Astrocyte (in vitro differentiated cells and primary cell): ENCODE data around the gene DHRS7B.

Source experiments
- EZH2 ChIP-seq: IDR thresholded peaks from 2 replicates; pipeline ENCODE4 v1.6.1; 2012; ENCODE audit warnings: mild to moderate bottlenecking, low read length, inconsistent platforms; ENCODE audit not compliant: insufficient read depth
- TF ChIP-seq, protein P1 (sequence below): IDR thresholded peaks from 2 replicates; pipeline ENCODE4 v1.5.1; 2011; ENCODE audit warnings: low read depth, mild to moderate bottlenecking, inconsistent platforms, low read length, moderate library complexity; ENCODE audit not compliant: insufficient read depth

DNA sequence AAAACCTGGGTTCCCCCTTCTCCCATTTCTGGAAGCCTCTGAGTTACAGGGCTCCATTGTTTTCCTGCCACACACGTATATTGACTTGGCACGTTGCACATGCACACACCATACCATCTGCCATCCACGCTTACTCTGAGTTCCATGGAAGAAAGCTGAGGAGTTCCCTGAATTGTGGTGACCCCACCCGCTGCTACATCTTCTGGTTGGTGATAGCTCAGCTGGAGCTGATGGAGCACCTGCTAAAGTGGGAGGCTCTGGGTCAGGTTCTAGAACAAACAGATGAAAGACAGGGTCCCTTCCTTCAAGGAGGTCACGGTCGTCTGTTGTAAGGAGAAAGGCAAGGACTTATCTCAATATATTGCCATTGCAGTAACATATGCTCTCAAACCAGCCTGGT lies 46.1 kb downstream of the DHRS7B start:
- TF ChIP-seq EZH2, result no peak
- TF ChIP-seq, protein P1, sequence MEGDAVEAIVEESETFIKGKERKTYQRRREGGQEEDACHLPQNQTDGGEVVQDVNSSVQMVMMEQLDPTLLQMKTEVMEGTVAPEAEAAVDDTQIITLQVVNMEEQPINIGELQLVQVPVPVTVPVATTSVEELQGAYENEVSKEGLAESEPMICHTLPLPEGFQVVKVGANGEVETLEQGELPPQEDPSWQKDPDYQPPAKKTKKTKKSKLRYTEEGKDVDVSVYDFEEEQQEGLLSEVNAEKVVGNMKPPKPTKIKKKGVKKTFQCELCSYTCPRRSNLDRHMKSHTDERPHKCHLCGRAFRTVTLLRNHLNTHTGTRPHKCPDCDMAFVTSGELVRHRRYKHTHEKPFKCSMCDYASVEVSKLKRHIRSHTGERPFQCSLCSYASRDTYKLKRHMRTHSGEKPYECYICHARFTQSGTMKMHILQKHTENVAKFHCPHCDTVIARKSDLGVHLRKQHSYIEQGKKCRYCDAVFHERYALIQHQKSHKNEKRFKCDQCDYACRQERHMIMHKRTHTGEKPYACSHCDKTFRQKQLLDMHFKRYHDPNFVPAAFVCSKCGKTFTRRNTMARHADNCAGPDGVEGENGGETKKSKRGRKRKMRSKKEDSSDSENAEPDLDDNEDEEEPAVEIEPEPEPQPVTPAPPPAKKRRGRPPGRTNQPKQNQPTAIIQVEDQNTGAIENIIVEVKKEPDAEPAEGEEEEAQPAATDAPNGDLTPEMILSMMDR, result no peak
